GM12864 (cell line): ENCODE results near the gene PEAK1.

Source experiments
- DNase-seq: peaks from one replicate; pipeline ENCODE4 v3.0.0-alpha.2; 2011; ENCODE audit warnings: low read depth
- H3K4me3 ChIP-seq: 2 replicates; pipeline ENCODE4 v1.5.1; 2011; ENCODE audit warnings: mild to moderate bottlenecking, low read depth, low read length, control low read depth
- TF ChIP-seq, protein P1 (sequence below): IDR thresholded peaks from 2 replicates; pipeline ENCODE4 v1.5.1; 2011; ENCODE audit warnings: low read depth, mild to moderate bottlenecking, moderate library complexity, low read length, control low read depth, inconsistent platforms; ENCODE audit errors: missing control alignments

PEAK1 gene

DNA sequence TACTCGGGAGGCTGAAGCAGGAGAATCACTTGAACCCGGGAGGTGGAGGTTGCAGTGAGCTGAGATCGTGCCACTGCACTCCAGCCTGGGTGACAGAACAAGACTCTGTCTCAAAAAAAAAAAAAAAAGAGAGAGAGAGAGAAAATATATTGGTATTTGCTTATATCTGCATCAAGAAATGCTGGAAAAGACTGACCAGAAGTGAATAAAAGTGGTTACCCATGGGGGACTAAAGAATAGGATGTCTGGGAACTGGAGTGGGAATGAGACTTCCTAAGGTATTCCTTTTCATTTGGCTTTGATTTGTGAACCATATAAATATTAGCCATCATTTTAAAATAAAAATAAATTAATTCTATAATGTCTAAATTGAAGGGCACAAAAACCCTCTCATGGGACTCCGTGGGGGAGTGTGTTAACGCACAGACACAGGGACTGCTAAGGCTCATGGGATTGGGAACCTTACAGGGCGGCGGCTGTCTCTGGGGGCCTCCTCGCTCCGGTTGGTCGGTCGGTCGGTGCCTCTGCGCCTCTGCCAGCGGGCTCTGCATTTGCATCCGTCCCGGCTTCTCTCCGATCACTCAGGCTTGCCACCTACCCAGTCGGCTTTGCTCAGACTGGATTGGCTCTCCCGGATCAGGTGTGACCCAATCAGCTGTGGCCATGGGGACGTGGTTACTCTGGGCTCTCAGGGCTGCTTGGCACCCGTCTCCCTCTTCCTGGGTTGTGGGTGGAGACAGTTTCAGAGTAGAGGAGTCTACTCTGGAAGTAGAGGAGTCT, 336.3 kb downstream of the PEAK1 start:
- TF ChIP-seq, protein P1, sequence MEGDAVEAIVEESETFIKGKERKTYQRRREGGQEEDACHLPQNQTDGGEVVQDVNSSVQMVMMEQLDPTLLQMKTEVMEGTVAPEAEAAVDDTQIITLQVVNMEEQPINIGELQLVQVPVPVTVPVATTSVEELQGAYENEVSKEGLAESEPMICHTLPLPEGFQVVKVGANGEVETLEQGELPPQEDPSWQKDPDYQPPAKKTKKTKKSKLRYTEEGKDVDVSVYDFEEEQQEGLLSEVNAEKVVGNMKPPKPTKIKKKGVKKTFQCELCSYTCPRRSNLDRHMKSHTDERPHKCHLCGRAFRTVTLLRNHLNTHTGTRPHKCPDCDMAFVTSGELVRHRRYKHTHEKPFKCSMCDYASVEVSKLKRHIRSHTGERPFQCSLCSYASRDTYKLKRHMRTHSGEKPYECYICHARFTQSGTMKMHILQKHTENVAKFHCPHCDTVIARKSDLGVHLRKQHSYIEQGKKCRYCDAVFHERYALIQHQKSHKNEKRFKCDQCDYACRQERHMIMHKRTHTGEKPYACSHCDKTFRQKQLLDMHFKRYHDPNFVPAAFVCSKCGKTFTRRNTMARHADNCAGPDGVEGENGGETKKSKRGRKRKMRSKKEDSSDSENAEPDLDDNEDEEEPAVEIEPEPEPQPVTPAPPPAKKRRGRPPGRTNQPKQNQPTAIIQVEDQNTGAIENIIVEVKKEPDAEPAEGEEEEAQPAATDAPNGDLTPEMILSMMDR = no peak
- peak overlapping the region; percentile 15; the same call in 1 of the 2 replicates for H3K4me3 ChIP-seq
- peak; percentile 73 for DNase-seq

DNA sequence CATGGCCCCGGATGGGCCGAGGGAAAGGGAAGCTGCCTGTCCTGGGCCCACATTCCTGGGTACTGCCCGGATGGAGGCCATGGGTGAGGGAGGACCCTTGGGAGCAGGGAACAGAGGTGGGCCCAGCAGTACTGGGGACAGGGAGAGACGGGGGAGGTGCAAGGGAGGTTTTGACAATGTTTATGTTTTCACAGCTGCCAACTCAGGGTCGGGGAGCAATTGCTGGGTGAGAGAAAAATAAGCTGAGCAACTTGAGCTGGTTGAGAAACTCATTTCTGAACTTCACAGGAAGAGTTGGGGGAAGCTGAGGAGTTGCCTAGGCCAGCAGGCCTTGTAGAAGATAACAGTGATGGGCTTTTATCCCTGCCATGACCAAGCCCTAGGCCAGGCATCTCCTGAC, 337.9 kb downstream of the PEAK1 start:
- no peak for DNase-seq
- no peak overlapping the region for H3K4me3 ChIP-seq
- TF ChIP-seq, protein P1 = no peak

DNA sequence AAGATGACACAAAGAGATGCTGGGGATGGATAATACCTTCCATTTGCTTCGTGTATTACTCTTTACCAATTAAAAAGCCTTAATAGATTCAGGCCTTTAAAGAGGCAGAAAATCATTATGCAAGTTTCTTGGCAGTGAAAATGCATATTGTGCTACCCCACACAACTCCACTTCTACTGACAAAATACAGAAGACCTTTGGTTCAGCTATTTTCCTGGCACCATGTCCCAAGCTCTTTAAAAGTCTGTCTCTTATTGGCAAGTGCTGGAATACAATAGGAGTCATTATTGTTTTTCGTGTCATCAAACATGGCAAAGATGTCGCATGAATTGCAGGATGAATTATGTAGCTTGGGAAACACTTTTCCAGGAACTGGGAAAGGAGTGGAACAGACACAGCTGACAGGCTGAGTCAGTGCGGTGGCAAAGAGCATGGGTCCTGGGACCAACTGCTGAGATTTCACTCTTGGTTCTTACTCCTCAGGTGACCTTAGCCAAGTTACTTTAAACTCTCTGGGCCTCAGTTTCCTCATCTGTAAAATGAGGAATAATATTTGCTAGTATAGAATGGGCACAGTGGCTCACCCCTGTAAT, 343.5 kb downstream of the PEAK1 start:
- DNase-seq = no peak
- H3K4me3 ChIP-seq = no peak overlapping the region
- TF ChIP-seq, protein P1 = no peak

DNA sequence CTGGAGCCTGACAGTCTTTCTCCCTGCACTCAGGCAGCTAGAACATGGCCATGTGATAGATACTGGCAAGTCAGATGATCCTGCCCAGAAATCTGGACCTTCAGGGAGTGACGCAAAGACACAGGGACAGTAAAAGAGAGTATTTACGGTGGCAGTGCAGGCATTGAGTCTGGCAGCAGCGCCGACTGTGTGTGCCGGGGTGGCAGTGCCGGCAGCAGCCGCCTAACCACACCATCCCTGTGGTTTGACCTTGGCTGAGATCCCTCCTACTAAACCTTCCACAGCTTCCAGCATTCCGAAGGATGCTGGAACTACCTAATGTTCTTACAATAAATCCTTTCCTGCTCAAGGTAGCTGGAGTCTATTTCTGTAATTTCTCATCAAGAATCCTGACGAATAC, 344.4 kb downstream of the PEAK1 start:
- H3K4me3 ChIP-seq = no peak overlapping the region
- TF ChIP-seq, protein P1 = no peak
- no peak for DNase-seq

DNA sequence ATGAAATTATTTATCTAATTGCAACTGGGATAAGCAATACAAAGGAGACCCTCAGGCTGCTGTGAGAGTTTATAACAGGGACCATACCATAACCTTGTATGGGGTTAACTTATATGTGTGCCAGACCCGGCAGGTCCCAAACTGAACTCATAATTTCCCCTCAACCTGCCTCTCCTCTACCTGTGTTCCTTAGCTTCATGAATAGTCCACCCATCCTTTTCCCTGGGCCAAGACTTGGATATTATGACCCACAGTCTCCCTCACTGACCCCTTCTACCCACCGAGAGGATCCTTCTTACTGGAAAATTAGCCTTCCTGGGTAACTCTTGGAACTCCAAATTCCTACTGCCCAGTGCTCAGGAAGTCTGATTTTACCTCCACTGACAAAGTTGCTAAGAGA, 345.6 kb downstream of the PEAK1 start:
- TF ChIP-seq, protein P1 = no peak
- H3K4me3 ChIP-seq = no peak overlapping the region
- no peak for DNase-seq

DNA sequence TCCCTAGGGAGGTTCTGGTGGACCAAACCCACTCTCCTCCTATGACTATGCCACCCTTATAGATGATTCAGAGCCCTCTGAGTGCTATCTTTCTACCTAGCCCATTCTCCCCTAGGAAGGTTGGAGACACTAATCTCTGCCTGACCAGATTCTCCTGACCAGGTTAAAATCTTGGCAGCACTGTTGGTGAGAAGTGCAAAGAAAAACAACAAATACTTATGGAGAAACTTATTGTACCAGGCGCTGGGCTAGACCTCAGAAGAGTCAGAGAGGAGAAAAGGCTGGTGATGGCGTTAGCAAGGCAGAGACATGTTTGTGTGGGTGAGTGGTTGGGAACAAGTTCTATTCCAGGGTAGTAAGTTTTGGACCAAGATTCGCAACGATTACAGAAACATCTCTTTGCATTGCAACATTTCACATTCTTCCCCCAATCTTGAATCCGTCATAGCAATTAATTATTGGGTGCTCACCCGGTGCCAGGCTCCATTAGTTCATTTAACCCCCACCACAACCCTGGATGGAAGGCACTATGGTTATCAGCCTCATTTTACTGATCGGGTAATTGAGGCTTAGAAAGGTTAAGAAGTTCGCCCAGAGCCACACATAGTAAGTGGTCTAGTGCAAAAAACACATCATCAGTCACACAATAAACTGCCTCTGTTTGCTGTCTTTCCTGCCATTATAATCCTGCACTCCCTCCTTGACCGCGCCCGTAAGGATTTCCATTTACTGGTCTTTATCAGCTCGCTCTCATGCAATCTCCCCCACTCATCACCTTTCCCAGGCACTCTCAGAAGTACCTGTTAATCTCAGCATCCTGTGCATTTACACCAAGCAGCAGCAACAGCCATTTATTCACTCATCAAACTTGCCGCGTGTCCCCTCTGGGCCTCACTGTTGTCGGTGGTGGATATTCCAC, 348.3 kb downstream of the PEAK1 start:
- DNase-seq = no peak
- H3K4me3 ChIP-seq = peak overlapping the region; percentile 91; the same call in 1 of the 2 replicates
- TF ChIP-seq, protein P1 = no peak
